HepG2 (cell line): Measurements from ENCODE around the gene KANSL1. TPM values are rescaled to one million over a fixed set of nuclear protein-coding genes. Genes with fewer than 3 reads are reported as not detected.

ENCODE experiments used
- ATAC-seq: fragments of 200-7000 bp; cut with Tn5 transposase; 3 replicates; pipeline ENCODE4 v1.9.1; 2020; ENCODE audit warnings: mild to moderate bottlenecking, moderate library complexity
- BruUV-seq: library from RNA; stranded (reverse); fragments of 400-500 nt; replicated peaks from 2 replicates; lab custom pipeline; 2021; lab: Mats Ljungman, UMichigan
- CTCF ChIA-PET: fragments of 300-600 bp; formaldehyde crosslinking; extraction: SDS; loops from one replicate; lab custom pipeline; 2021; ENCODE audit warnings: low total read pairs, inconsistent platforms, low intra/inter-chr PET ratio; lab: Yijun Ruan, JAX
- POLR2A ChIA-PET: fragments of 350-600 bp; sonication (Branson Sonifier 250); formaldehyde crosslinking; loops from one replicate; lab custom pipeline; 2020; ENCODE audit warnings: antibody characterized with exemption, inconsistent platforms; lab: Yijun Ruan, JAX
- DNase-seq: peaks from one replicate; pipeline ENCODE4 v3.0.0-alpha.2; 2015; ENCODE audit warnings: low spot score
- FAIRE-seq: peaks from 3 replicates; lab custom pipeline; 2011; peaks lifted over from hg19 to GRCh38; lab: Jason Lieb, UNC
- H2AFZ ChIP-seq: one replicate; pipeline ENCODE4 v1.6.1; 2011; ENCODE audit warnings: low read length, inconsistent platforms
- H3K27ac ChIP-seq: fragments of 300-600 bp; 3 replicates; pipeline ENCODE4 v1.8.0; 2011; ENCODE audit warnings: mixed run types, mild to moderate bottlenecking, mixed read lengths, low read length, inconsistent platforms; ENCODE audit not compliant: insufficient read depth; ENCODE audit errors: extremely low read length
- H3K27me3 ChIP-seq, 2 experiments: fragments of 200-600 bp in 1 of 2; 2 replicates in 1 of 2; 3 replicates in 1 of 2; pipeline versions ENCODE4 v1.6.0 to v1.8.0; 2011; ENCODE audit warnings: low read length in 2 of 2, mild to moderate bottlenecking in 2 of 2, moderate library complexity in 2 of 2, inconsistent platforms in 1 of 2; ENCODE audit not compliant: insufficient read depth in 2 of 2, control insufficient read depth in 1 of 2
- H3K36me3 ChIP-seq, 2 experiments: fragments of 200-600 bp in 1 of 2; replicated peaks in 1 of 2; 2 replicates in 1 of 2; 3 replicates in 1 of 2; pipeline versions ENCODE4 v1.5.1 to v1.8.0; 2011; ENCODE audit warnings: low read length in 2 of 2, inconsistent platforms in 1 of 2; ENCODE audit not compliant: insufficient read depth in 2 of 2, control insufficient read depth in 1 of 2
- H3K4me1 ChIP-seq: 2 replicates; pipeline ENCODE4 v1.5.1; 2012; ENCODE audit warnings: low read length, inconsistent platforms; ENCODE audit not compliant: insufficient read depth
- H3K4me2 ChIP-seq: 2 replicates; pipeline ENCODE4 v1.6.0; 2011; ENCODE audit warnings: low read depth, low read length, inconsistent platforms
- H3K4me3 ChIP-seq, 3 experiments: fragments of 200-600 bp in 1 of 3; sonication (generic), shearing (Covaris generic) in 1 of 3; replicated peaks in 1 of 3; 2 replicates each; pipeline ENCODE4 v1.5.1; 2011 to 2016; ENCODE audit warnings: low read length in 3 of 3, inconsistent platforms in 2 of 3, low read depth in 2 of 3, mild to moderate bottlenecking in 2 of 3, control low read depth in 1 of 3, mixed read lengths in 1 of 3; ENCODE audit not compliant: insufficient read depth in 1 of 3
- H3K79me2 ChIP-seq: one replicate; pipeline ENCODE4 v1.6.1; 2011; ENCODE audit warnings: low read length, inconsistent platforms; ENCODE audit not compliant: insufficient read depth
- H3K9ac ChIP-seq: 2 replicates; pipeline ENCODE4 v1.6.0; 2011; ENCODE audit warnings: mild to moderate bottlenecking, low read depth, low read length, inconsistent platforms; ENCODE audit not compliant: insufficient read depth
- H3K9me3 ChIP-seq: 2 replicates; pipeline ENCODE4 v1.5.1; 2012; ENCODE audit warnings: mild to moderate bottlenecking, low read length
- H4K20me1 ChIP-seq: 2 replicates; pipeline ENCODE4 v1.6.0; 2011; ENCODE audit warnings: inconsistent platforms, mild to moderate bottlenecking, low read length, moderate library complexity; ENCODE audit not compliant: insufficient read depth
- AGO2 ChIP-seq: fragments of 200-400 bp; formaldehyde crosslinking; optimal IDR thresholded peaks from 2 replicates; pipeline ENCODE3; 2017; ENCODE audit warnings: mild to moderate bottlenecking, low read depth, low read length, moderate library complexity
- AKAP8 ChIP-seq: sonication (generic); formaldehyde crosslinking; IDR thresholded peaks from 2 replicates; pipeline ENCODE4 v1.5.1; 2020; ENCODE audit warnings: mild to moderate bottlenecking, missing genetic modification reagents
- HNRNPLL ChIP-seq: fragments of 200-400 bp; formaldehyde crosslinking; IDR thresholded peaks from 2 replicates; pipeline ENCODE4 v1.6.1; 2017; ENCODE audit warnings: mild to moderate bottlenecking, low read depth, low read length; ENCODE audit not compliant: poor library complexity, severe bottlenecking
- MAFF ChIP-seq: IDR thresholded peaks from 2 replicates; pipeline ENCODE4 v1.6.1; 2011; ENCODE audit warnings: low read depth, low read length, improper control_type of control experiment
- MAFK ChIP-seq, 2 experiments: IDR thresholded peaks in 1 of 2; conservative IDR thresholded peaks in 1 of 2; 2 replicates each; pipeline ENCODE4 v1.6.1; 2011; ENCODE audit warnings: improper control_type of control experiment in 2 of 2, low read length in 2 of 2
- RBM22 ChIP-seq: fragments of 200-400 bp; formaldehyde crosslinking; optimal IDR thresholded peaks from 2 replicates; pipeline ENCODE3; 2017; ENCODE audit warnings: mild to moderate bottlenecking, low read length, moderate library complexity
- RBM39 ChIP-seq: fragments of 200-400 bp; formaldehyde crosslinking; IDR thresholded peaks from one replicate; pipeline ENCODE4 v1.6.1; 2018; ENCODE audit warnings: antibody characterized with exemption, mild to moderate bottlenecking, low read depth, low read length; ENCODE audit not compliant: poor library complexity, severe bottlenecking
- ZNF180 ChIP-seq: sonication (generic); formaldehyde crosslinking; IDR thresholded peaks from 2 replicates; pipeline ENCODE4 v1.4.0; 2020; ENCODE audit warnings: low read depth, missing genetic modification reagents, borderline replicate concordance
- WGBS: methylation state at CpG from one replicate; pipeline ENCODE4 v1.1.6; 2017; ENCODE audit warnings: low lambda C conversion rate; 5-methylcytosine and 5-hydroxymethylcytosine counted together
- in situ Hi-C: cut with HindIII; loops from 2 replicates; pipeline ENCODE4 v1.10.0; 2017; ENCODE audit warnings: low pct_unique_long_range_greater_than_20kb; ENCODE audit not compliant: extremely low pct_ligation_motif_present
- intact Hi-C: fragments of 100-400 bp; cut with micrococcal nuclease; formaldehyde crosslinking; loops from one replicate; pipeline ENCODE4 v1.10.0; 2022; ENCODE audit not compliant: unreplicated experiment
- polyA plus RNA-seq, 8 experiments: library from polyadenylated mRNA; depleted of rRNA in 3 of 8; stranded (reverse) in 7 of 8; unstranded in 1 of 8; fragments of >200 nt; fragmentation: Illumina TruSeq in 4 of 8; extraction: Trizol in 4 of 8; gene quantifications; 2 replicates each; pipeline versions ENCODE4 v1.2.1 to v1.2.3, GENCODE V29; 2011 to 2016; ENCODE audit warnings: low read depth in 4 of 8, missing spikeins in 1 of 8, mixed read lengths in 1 of 8; ENCODE audit not compliant: insufficient read depth in 1 of 8
- total RNA-seq, 5 experiments: library from RNA; depleted of rRNA; stranded (reverse); fragments of >200 nt; fragmentation: Illumina TruSeq; extraction: Trizol; gene quantifications; 2 replicates each; pipeline ENCODE4 v1.2.3, GENCODE V29; 2016; ENCODE audit warnings: low read depth in 1 of 5
- TF ChIP-seq, protein P1 (sequence below): sonication (generic); formaldehyde crosslinking; IDR thresholded peaks from 2 replicates; pipeline ENCODE4 v1.5.0; 2020; ENCODE audit warnings: mild to moderate bottlenecking, missing genetic modification reagents, borderline replicate concordance

The KANSL1 gene
- total and polyA plus RNA-seq, 2 of the 13 experiments (the other 11 are each of a cell fraction or from before 2014, with no cell fraction given): 24.0 to 59.6 TPM

DNA sequence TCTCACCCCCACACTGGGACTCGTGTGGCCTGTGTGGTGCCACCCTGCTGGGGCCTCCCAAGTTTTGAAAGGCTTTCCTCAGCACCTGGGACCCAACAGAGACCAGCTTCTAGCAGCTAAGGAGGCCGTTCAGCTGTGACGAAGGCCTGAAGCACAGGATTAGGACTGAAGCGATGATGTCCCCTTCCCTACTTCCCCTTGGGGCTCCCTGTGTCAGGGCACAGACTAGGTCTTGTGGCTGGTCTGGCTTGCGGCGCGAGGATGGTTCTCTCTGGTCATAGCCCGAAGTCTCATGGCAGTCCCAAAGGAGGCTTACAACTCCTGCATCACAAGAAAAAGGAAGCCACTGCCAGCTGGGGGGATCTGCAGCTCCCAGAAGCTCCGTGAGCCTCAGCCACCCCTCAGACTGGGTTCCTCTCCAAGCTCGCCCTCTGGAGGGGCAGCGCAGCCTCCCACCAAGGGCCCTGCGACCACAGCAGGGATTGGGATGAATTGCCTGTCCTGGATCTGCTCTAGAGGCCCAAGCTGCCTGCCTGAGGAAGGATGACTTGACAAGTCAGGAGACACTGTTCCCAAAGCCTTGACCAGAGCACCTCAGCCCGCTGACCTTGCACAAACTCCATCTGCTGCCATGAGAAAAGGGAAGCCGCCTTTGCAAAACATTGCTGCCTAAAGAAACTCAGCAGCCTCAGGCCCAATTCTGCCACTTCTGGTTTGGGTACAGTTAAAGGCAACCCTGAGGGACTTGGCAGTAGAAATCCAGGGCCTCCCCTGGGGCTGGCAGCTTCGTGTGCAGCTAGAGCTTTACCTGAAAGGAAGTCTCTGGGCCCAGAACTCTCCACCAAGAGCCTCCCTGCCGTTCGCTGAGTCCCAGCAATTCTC, 166.8 kb downstream of the KANSL1 start:
- in situ Hi-C loops: no loop called here
- no peaks in the 10 kb centered on the region for H3K9me3 ChIP-seq
- H3K27ac ChIP-seq: no peak overlapping the region
- H3K4me2 ChIP-seq: no peak overlapping the region
- ATAC-seq (peak; percentile 20), FAIRE-seq (no peak), DNase-seq (no peak)
- no peak overlapping the region for H2AFZ ChIP-seq
- intact Hi-C loops: no loop called here
- H3K79me2 ChIP-seq: no peaks in the 10 kb centered on the region
- no peaks in the 10 kb centered on the region for H3K4me1 ChIP-seq
- peaks cover 21 to 43% of the 10 kb centered on the region in 2 experiments for H3K36me3 ChIP-seq
- ChIA-PET CTCF (no interaction called here), POLR2A (no interaction called here)
- 89% methylated on average over 16 of the region's 17 CpGs for WGBS
- H3K4me3 ChIP-seq: no peak overlapping the region
- TF ChIP-seq MAFF: peak; percentile 46; the same call in 1 of the 2 replicates
- TF ChIP-seq AGO2: peak; percentile 82
- TF ChIP-seq AKAP8: 0 out of 2 replicates have a peak, but pooled peaks have one; percentile 36
- TF ChIP-seq MAFK (conservative IDR thresholded peaks at IDR 0.05 in 1 of 2, IDR thresholded peaks at IDR 0.05 in 1 of 2; ENCODE audit: low read length in 2 of 2): peak; percentile 54 to 60; a peak in 3 of 4 replicates
- peak; percentile 34 for TF ChIP-seq RBM39
- no peak for TF ChIP-seq HNRNPLL
- TF ChIP-seq, protein P1, sequence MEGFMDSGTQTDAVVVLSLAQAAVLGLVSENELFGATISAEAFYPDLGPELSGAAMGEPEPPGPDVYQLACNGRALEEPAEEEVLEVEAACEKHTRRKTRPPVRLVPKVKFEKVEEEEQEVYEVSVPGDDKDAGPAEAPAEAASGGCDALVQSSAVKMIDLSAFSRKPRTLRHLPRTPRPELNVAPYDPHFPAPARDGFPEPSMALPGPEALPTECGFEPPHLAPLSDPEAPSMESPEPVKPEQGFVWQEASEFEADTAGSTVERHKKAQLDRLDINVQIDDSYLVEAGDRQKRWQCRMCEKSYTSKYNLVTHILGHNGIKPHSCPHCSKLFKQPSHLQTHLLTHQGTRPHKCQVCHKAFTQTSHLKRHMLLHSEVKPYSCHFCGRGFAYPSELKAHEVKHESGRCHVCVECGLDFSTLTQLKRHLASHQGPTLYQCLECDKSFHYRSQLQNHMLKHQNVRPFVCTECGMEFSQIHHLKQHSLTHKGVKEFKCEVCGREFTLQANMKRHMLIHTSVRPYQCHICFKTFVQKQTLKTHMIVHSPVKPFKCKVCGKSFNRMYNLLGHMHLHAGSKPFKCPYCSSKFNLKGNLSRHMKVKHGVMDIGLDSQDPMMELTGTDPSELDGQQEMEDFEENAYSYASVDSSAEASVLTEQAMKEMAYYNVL (CRISPR knock-in tag): no peak
- TF ChIP-seq RBM22: peak; percentile 72
- TF ChIP-seq ZNF180 (CRISPR knock-in tag): no peak
- BruUV-seq: no TSS peak
- no peaks in the 10 kb centered on the region for H3K27me3 ChIP-seq
- H3K9ac ChIP-seq: no peak overlapping the region
- no peaks in the 10 kb centered on the region for H4K20me1 ChIP-seq
